Activated CD4-positive, CD25-positive, alpha-beta regulatory T cell treated with anti-CD3 and anti-CD28 coated beads, Interleukin-2, amount 50 U/mL, for 16 hours (primary cell): ENCODE results near the gene SULF2.

Source experiments
- DNase-seq: peaks from one replicate; pipeline ENCODE4 v3.0.0-alpha.2; 2020; ENCODE audit warnings: low read depth, low spot score

Gene SULF2

DNA sequence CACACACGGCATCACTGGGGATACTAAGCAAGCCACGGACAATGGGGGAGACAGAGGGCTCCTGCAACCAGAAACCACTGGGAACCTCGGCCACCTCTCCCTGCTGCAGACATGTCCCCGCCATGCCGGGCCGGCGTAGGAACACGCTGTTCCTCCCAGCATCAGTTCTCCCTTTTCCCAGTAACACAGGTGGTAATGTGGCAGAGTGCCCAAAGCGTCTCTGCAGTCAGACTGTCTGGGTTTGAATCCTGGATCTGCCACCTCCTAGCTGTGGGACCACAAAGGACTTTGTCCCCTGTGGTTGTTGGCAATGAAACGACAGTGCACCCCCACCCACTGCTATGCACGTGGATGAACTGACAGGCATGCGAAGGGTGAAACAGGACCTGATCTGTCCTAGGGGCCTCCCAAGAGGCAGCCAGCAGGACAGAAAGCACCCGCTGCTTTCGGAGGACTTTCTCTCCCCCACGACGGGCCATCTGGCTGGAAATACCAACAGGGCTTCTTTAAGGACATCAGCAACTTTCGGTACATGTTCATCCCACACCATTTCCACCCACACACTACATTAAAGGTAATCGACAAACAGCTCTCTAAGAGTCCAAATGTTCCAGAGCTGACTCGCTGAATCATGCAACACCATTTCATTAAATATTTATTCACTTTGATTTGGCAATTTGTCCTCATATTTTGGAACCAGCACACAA, 74.1 kb downstream of the SULF2 start:
- no peak for DNase-seq

- no peak for DNase-seq
Observed at GRCh38 chr20:47710665-47711045, 74.6 kb downstream of the SULF2 start.

DNA sequence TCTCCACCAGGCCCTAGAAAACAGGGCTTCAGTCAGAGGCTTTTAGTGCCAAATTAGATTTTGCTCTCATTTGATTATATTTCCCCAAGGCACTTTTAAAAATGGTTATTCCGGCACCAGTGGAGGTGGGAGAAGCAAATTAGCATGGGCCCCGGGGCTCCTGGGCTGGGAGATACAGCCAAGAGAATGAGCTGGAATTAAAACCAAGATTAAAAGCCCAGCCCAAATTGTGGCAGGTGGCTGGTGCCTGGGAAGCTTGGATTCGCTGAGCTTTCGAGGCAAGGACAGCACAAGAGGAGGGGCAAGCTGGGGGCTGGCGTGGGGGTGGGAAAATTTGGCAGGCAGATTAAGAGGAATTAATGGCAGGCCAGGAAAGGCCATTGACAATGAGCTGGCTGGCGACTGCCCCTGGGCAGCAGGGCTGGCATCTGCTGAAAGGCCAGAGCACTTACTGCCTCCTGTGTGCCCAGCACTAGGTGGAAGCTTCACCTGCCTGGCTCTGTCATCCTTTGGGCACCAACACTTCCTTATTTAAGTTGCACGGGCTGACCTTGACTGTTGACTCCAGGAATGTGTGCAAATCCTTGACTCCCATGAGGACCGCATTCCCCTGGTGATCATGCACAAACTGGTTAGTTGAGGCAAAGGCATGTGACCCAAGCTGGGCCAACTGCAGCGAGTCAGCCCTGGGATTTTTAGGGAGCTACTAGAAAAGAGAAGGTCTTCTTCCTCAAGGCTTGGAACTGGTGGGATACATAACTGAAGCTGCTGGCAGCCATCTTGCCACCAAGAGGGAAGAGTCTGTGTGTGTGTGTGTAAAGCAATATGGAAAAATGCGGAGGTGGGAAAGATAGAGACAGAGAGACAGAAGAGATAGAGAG, 76.1 kb downstream of the SULF2 start:
- DNase-seq: no peak

GRCh38 chr20:47708140-47708807, 77.0 kb downstream of the SULF2 start:
- DNase-seq: no peak

DNA sequence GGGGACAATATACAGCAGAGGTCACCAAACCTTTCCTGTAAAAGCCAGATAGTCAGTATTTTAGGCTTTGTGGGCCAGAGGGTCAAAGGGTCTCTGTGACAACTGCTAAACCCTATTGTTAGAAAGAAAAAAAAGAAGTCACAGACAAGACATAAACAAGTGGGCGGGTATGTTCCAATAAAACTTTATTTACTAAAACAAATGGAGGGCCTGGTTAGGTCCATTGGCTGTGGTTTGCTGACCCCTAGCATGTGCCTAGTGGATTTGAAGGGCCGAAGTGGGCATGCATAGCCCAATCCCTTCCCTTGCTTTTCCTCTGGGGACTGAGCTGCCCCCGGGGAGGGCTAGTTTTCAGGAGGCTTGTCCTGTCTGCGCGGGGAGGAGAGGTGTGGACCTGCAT, 78.9 kb downstream of the SULF2 start:
- no peak for DNase-seq

DNA sequence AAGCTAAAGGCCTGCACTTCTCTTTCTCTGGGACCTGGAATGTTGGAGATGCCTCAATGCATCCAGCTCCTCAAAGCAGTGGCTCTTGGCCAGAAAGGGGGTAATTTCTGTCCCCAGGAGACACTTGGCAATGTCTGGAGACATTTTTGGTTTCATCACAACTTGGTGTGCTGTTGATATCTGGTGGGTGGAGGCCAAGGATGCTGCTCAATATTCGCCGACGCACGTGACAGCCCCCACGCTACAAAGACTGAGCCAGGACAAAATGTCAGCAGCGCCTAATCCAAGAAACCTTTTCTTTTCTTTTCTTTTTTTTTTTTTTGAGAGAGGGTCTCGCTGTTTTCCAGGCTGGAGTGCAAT, 79.8 kb downstream of the SULF2 start:
- no peak for DNase-seq

GRCh38 chr20:47704746-47705496, 80.4 kb downstream of the SULF2 start:
- no peak for DNase-seq

DNA sequence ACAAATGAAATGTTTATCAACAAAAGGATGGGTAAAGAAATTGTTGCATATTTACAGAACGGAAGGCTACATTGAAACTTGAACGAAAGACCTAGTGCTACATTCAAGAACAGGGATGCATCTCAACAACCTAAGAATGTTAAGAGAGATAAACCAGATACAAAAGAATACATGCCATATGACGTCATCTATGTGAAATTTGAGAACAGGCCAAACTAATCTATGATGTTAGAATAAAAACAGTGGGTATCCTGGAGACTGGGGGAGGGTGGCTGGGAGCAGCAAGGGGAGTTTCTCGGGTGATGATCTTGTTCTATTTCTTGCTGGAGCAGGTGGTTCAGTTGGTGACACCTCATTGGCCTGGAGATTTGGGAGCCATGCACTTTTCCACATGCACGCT, 81.5 kb downstream of the SULF2 start:
- no peak for DNase-seq

DNA sequence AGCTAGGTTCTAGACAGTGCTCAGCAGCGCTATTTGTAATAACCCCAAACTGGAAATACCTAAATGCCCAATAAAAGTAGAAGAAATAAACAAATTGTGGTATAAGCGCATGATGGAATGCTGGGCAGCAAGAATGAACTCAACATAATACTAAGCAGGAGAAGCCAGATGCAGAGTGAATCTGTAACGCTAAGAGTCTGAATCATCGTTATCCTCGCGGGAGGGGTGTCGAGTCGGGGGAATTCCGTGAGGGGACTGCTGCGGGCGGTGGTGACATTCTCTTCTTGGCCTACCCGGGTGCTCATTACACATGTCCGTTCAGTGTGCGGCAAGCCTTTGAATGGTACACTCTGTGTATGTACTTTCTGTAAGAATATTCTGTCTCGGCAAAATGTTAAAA, 83.7 kb downstream of the SULF2 start:
- no peak for DNase-seq

DNA sequence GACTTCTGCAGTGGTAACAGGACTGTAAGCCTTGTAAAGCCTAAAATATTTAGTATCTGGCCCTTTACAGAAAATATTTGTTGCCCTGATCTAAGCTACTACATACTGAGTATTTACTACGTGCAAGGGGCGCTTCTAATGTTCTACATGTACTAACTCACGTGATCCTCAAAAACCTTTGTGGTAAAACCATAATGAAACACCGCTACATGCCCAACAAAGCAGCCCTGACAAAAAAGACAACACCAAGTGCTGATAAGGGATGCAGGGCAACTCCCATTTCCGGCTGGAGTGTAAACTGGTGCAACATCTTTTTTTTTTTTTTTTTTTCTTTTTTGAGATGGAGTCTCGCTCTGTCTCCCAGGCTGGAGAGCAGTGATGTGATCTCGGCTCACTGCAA, 85.0 kb downstream of the SULF2 start:
- no peak for DNase-seq

DNA sequence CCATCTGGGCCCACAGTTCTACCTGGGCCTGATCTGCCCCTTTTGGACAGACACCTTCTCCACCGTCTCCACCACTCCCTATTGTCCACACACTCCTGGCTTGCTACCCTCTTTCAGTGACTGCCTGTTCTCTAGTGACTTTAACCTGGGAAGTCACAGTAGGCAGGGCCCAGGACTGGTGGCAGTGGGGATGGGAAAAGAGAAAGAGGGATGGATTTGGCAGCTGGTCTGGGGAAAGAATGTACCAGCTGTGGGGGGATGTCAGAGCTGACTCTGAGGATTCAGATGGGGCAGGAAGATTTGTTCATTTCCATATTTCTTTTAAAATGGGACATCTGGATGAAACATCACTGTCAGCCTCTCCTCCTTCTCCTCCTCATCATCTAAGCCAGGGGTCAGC, 85.5 kb downstream of the SULF2 start:
- DNase-seq: no peak

- no peak for DNase-seq
Observed at GRCh38 chr20:47698142-47698541, 87.1 kb downstream of the SULF2 start.

DNA sequence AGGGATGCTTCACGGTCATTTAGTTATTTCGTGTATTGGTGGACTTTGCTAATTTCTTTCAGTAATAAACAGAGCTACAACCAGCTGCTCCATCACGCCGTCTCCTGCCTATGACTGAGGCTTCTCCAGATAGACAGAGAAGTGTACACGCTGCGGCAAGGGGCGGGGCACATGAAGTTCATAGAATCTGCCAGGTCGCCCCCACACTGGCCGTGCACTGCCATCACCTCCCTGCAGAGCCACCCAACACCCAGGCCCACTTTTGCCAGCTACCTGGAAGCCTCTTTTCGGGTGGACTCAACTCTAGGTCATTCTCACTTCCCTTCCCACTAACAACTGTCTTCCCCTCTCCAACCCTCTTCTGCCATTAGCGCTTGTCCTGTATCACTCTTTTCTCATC, 88.4 kb downstream of the SULF2 start:
- no peak for DNase-seq

DNA sequence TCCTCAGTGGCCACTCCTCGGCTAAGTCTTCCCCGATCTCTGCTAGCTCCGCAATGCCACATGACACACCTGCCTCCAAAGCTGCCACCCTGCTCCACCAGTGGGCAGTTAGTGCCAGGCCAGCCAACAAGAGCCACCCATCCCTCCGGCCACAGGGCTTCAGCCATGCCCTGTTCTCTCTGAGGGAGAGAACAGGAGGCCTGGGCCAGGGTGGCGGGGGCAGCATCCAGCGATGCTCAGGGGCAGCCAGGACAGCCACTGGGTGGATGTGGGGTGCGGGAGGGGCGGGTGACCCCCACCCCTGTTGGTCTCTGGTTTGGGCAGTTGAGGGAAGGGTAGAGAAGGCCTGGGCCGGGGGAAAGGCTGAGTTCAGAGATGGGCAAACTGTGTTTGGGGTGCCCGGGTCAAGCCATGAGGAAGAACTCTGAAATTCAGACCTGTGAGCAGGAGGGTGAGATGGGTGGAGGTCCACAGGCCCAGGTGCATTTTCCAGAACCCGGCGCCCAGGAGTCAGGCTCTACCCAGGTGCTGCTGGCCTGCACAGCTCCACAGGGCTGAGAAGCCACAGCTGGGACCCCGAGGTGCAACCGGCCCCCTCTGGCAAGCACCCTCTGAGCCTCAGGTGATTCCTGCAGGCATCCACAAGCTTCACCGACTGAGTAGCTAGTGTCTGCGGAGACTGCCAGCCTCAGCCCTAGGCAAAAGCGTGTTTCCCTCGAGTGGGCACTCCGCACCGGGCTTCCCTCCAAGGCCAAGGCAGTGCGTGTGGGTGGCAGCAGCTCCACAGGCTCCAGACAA, 91.1 kb downstream of the SULF2 start:
- DNase-seq: no peak

DNA sequence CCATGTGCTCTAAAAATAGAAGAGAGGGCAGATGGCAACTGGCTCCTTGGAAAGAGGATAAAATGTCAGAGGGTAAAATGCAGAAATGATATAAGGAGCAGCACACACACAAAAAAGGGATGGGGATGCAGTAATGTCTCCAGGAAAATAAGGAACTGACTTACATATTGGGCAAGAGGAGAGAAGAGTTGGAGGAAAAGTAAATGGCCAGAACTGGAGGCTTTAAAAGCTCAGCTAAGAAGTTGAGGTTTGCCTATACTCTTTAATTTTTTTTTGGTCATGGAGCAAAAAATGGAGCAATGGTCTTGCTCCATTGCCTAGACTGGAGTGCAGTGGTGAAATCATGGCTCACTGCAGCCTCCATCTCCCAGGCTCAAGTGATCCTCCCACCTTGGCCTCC, 93.7 kb downstream of the SULF2 start:
- no peak for DNase-seq

GRCh38 chr20:47689731-47690130, 95.5 kb downstream of the SULF2 start:
- no peak for DNase-seq

DNA sequence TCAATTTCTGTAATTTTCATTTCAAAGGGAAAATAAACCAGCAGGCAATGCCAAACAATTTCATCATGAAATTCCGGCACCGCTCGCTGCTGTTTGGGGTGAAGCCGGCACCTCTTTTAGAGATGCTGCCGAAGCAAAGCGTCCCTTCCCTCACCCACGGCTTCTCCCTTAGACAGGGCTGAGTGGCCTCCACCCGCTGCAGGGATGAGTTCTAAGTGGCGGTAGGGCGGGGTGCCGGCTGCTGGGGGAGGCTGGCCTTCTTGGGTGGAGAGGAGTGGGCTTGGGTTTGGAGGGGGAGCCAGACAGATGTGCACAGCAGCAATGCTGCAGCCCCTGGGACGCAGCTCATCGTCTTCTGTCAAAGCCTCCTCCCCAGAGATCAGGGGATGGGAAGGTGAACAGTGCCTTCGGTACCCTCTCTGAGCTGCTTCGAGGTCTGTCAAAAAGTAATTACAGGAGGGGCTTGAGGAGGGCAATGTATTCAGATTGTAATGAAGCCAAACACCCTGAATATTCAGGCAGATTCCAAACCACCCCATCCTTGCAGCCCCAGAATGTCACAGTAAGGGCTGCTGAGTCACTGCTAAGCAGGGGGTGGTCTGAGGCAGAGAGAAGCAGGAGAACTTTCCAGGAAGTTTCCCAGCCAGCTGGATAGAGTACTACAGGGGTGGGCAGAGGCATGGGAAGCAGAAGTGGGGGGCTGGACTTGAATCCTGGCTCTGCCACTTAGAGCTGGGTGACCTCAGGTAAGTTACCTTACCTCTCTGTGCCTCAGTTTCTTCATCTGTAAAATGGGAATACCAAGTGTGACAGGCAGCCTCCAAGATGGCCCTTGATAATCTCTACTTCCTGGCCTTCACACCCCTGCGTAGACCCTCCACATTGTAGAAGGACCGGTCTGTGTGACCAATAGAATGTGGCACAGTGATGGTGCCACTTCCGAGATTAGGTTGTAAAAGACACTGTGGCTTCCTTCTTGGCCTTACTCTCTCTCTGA, 96.6 kb downstream of the SULF2 start:
- no peak for DNase-seq

DNA sequence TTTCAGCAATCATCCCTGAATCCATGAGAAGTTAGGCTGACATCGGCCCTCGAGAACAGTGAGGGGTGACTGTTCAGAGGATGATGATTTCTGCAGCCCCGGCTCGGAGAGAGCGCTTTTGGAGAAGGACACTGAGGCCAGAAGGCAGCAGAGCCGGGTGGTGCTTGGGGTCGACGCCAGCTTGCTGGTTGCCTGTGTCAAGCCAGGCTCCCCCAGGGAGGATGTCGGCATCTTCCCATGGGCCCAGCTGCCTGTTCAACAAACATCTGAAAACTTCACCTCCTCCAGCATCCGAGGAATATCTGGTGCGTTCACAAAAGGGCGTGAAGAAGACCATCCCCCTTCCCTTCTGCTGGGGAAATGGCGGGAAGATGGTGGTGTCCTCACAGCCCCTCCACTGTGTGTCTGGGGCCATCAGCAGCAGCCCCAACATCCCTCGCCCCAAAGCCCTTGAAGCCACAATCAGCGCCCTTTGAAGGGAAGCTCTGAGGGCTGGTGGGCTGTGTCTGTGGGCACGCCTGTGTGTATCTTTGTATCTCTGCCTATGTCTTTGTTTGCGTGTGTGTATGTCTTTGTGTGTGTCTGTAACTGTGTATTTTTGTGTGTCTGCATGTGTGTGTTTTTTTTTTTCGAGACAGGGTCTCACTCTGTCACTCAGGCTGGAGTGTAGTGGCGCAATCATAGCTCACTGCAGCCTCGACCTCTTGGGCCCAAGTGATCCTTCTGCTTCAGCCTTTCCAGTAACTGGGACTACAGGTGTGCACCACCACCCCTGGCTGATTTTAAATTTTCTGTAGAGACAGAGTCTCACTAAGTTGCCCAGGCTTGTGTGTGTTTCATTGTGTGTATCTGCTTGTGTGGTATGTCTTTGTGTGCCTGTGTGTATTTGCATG, 97.9 kb downstream of the SULF2 start:
- no peak for DNase-seq

GRCh38 chr20:47686545-47686944, 98.7 kb downstream of the SULF2 start:
- no peak for DNase-seq
